ENCODE results near the gene GNAT2.

The GNAT2 gene

DNA sequence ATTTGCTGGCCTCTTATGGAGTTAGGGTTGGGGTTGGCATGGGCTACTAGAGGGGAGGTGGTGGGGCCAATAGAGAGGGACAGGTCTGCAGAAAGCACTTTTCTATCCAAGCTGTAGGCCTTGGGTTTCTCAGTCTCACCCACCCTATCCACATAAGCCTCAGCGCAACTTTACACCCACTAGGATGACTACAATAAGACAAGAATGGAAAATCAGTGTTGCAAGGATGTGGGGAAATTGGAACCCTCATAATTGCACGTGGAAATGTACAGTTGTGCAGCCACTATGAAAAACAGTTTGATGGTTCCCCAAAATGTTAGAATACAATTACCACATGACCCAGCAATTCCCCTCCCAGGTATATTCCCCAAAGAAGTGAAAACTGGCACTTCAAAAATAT is 22.4 kb upstream of the GNAT2 start:
- DNase-seq: no peak

DNA sequence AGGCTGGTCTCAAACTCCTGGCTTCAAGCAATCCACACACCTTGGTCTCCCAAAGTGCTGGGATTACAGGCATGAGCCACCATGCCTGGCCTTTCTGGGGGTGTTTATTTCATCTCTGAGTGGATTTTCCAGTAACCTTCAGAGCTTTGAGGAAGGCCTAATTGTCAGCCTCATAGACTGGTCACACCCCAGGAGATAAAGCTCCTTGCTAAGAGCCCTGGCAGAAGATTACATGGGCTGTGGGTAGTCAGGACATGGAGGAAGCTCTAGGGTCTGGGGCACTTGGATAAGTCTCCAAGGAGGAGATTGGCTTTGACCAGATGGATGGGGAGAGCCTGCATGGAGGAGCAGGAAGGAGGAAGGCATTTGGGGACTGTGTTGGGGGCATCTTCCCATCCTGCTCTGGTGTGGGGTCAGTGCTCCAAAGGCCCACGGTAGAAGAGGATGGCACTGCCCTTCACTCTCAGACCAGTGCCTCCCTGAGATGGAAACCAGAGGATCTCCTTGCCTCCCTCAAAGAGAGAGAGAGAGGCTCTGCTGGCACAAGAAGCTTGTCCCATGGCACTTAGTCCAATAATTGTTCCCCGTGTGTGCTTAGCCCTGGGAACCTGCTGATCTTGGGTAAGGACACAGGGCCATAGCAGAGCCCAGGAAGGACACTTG is 21.8 kb upstream of the GNAT2 start:
- DNase-seq: no peak

DNA sequence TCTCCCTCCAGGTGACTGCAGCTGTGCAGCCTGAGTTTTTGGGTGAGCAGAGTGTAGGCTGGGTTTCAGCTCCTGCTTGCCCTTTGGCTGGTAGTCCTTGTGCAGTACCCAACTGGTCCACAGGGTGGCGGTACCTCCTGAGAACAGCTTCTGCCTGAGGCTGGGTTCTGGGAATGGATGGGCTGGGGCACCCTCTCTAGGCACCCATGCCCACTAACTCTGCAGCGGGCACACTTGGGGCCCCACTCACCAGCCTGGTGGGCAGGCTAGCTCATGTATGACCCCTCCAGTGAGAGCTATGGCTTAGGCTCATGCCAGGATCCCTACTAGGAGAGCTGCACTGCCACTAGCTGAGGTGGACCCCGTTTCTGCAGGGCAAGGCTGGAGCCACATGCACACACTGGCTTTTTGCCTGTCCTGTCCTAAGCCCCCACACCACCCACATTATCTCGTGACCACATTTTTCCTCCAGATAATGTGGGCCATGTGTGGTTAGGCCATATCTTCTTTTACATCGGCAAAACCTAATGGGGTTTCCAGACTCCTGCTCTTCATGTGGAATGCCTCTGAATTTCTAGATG is 21.0 kb upstream of the GNAT2 start:
- DNase-seq: peak; percentile 54

GRCh38 chr1:109639841-109640184 is 20.4 kb upstream of the GNAT2 start:
- no peak for DNase-seq

DNA sequence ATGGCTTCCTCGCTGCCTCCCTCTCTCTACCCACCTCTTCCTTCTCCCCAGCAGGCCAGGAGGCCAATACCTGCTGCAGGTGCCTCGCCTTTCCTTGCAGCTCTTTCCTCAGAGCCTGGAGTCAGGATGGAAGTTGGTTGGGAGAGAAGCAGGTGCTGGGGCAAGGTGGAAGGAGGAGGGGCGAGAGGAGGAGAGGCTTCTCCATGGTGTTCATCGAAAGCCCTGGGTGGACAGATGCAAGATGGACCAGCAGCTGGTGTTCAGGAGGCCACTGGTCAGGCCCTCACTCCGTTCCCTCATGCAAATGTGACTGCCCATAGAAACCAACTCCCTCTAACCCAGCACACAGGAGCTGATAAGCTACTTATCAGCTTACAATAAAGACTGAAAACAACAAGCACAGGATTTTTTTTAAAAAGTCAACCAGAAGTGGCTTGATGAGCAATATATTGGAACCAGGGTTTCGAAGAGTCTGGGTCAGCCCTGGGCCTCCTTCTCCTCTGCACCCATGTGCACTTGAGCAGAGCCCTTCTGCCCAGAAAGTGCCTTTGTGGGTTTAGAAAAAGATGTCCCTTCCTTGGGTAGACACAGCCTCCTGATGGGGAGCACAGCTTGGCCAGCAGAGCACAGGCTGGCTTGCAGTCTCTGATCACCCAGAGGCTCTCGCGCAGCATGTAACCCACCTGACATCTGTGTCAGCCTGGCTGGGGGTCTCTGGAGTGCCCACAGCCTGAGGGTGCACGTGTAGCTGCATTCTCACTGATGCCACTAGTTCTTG is 19.8 kb upstream of the GNAT2 start:
- no peak for DNase-seq

GRCh38 chr1:109637446-109637845 is 18.0 kb upstream of the GNAT2 start:
- DNase-seq: no peak

GRCh38 chr1:109636201-109636952 is 17.0 kb upstream of the GNAT2 start:
- no peak for DNase-seq

GRCh38 chr1:109635862-109636200 is 16.4 kb upstream of the GNAT2 start:
- DNase-seq: no peak

- DNase-seq: no peak
These were observed 15.6 kb upstream of the GNAT2 start for GRCh38 chr1:109634771-109635750.

DNA sequence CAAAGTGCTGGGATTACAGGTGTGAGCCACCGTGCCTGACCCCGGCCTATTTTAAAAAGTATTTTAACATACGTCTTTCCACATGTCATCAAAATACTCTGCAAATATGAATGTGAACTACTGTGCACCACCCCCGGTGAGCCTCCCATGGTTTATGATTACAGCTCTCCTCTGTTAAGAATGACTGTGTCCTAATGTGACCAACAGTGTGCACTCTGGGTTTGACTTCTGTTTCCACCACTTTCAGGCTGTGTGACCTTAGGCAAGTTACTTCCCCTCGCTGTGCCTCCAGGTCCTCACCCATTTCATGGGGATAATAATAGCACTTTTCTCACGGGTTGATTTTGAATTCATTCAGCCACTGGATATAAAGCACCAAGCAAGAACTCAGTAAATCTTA is 14.9 kb upstream of the GNAT2 start:
- no peak for DNase-seq

- DNase-seq: no peak
These were observed 13.4 kb upstream of the GNAT2 start for GRCh38 chr1:109632671-109633346.

DNA sequence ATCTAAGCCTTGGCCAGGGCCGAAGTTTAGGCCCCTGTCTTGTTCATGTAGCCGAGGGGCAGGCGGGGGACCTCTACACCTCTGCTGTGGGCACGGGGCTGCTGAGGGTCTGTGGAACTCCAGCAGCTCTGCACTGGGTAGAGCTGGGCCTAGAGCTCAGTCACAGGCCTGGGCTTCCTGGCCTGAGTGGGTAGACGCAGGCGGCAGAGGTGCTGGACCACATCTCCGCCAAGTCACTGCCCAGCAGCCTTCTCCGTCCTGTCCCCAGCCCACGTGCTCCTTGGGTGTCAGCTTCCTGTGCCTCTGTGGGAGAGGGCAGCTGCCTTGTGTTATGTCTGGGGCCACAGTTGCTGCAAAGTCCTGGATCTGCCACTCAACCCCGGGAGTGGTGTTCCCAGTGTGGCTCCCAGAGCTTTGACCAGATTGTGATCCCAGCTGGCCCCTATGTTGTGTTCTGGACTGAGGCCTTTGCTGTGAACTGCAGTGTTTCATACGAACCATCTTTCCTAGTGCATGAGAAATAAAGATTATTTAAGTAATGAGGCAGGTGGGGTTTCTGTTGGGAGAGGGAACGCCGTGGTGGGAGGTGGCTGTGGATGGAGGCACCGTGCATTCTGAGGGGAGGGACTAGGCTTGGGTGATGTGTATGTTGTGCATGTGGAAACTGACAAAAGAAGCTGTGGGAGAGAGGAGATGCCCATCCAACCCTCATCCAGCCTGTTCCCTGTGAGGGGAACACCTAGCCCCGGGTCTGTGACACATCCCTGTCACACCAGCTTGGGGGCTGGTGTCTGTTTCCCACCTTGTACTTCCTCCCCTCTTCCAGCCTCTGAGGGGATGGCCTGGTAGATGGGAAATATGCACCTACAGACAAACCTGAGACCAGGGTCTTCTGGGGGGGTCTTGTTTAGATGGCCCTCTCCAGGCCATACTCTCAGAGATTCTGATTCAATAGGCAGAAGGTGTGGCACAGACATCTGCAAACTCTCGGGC is 12.4 kb upstream of the GNAT2 start:
- no peak for DNase-seq

DNA sequence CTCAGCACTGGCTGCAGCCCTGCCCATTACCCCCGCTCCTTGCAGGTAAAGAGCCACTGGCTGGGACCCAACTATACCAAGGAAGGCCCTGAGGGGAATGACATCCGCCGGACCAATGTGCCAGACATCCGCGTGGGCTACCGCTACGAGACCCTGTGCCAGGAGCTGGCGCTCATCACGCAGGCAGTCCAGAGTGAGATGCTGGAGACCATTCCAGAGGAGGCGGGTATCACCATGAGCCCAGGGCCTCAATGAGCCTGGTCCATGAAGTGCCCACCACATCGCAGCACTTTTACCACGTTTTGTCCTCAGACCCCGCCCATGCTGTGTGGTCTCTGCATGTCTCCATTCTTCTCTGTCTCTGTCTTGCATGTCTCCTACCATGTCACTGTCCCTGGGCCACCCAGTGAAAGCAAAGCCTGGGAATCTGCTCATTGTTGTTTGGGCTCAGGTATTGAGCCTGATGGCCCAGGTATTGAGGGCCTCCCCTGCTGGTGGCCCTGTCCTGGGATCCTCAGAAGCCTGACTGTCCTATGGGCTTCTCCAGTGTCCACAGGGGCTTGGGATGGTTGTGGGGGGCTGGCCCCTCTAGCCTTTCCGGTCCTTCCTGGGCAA is 11.6 kb upstream of the GNAT2 start:
- no peak for DNase-seq

GRCh38 chr1:109630081-109630897 is 10.9 kb upstream of the GNAT2 start:
- DNase-seq: no peak

DNA sequence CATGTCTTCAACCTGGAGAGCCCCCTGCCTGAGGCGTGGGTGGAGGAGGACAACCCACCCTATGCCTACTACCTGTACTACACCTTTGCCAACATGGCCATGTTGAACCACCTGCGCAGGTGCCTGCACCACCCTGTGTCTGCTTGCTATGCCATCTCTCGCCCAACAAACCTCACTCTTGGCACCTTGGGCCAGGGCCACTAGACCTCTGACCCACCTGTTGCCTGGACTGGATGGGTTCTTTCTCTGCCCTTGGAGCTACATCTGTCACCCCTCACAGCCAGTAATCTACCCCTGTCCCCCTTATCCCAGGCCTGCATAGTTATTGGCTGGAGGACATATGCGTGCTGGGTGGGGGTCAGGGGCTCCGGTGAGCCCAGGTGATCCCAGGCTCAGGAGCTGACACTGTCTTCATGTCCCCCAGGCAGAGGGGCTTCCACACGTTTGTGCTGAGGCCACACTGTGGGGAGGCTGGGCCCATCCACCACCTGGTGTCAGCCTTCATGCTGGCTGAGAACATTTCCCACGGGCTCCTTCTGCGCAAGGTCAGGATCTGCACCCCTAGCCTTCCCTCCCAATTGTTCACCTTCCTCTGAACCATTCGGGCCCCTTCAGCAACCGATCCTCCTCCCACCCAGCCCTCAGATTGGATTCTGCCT is 10.1 kb upstream of the GNAT2 start:
- no peak for DNase-seq

DNA sequence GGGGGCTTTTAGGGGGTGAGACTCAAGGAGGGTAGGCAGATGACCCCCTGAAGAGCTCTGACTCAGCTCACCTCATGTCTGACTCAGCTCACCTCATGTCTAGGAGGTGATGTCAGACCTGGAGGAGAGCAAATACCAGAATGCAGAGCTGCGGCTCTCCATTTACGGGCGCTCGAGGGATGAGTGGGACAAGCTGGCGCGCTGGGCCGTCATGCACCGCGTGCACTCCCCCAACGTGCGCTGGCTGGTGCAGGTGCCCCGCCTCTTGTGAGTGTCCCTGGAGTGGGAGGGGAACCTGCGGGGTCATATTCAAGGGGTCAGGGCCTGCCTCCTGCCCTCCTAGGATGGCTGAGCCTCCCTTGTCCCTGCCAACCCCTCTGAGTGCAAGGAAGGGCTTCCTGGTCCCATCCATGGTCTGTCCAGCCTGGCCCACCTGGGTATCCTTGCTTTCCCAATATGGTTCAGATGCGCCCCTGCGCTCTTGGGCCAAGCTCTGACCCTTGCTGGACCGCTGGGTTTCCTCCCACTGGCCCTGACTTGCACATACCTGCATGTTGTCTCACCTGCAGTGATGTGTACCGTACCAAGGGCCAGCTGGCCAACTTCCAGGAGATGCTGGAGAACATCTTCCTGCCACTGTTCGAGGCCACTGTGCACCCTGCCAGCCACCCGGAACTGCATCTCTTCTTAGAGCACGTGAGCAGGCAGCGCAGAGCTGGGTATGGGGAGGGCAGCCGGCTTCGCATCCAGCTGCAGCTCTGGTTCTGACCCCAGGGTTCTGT is 9.3 kb upstream of the GNAT2 start:
- peak; percentile 97 for DNase-seq

- peak; percentile 92 for DNase-seq
These were observed 8.4 kb upstream of the GNAT2 start for GRCh38 chr1:109627692-109628399.

Data from kidney glomerular epithelial cell (primary cell).